Thoracic aorta (tissue), 2 donors: Measurements from ENCODE around the gene MDFI. TPM values are rescaled to one million over a fixed set of nuclear protein-coding genes. Genes with fewer than 3 reads are reported as not detected.
"Not testable (repeated sequence)": the region's sequence is repeated elsewhere in the genome, so short reads cannot be mapped to it uniquely, and the experiment has no call there.

Source experiments
- ATAC-seq: fragments of 150-250 bp; one replicate; pipeline ENCODE4 v1.8.0; 2017; ENCODE audit warnings: low read depth; ENCODE audit not compliant: insufficient number of reproducible peaks, low FRiP score
- DNase-seq: peaks from one replicate; pipeline ENCODE4 v3.0.0-alpha.2; 2020; ENCODE audit warnings: low spot score
- H3K27ac ChIP-seq, 2 donors: fragments of 200-600 bp; sonication (generic); 1 replicate in 1 of 2; 2 replicates in 1 of 2; pipeline ENCODE4 v1.5.1; 2016; ENCODE audit warnings: mild to moderate bottlenecking in 2 of 2, moderate library complexity in 2 of 2
- H3K27me3 ChIP-seq: fragments of 200-600 bp; sonication (generic); replicated peaks from 2 replicates; pipeline ENCODE4 v1.6.0; 2016; ENCODE audit warnings: mild to moderate bottlenecking; ENCODE audit not compliant: insufficient read depth
- H3K36me3 ChIP-seq: fragments of 200-600 bp; sonication (generic); one replicate; pipeline ENCODE4 v1.5.1; 2016
- H3K4me1 ChIP-seq, 2 donors: fragments of 200-600 bp; sonication (generic); 1 replicate in 1 of 2; 2 replicates in 1 of 2; pipeline versions ENCODE4 v1.5.1 to v1.6.0; 2016; ENCODE audit warnings: low read depth in 2 of 2, mild to moderate bottlenecking in 1 of 2; ENCODE audit not compliant: control insufficient read depth in 1 of 2
- H3K4me3 ChIP-seq: fragments of 200-600 bp; sonication (generic); 2 replicates; pipeline ENCODE4 v1.5.1; 2016; ENCODE audit warnings: mild to moderate bottlenecking
- H3K9me3 ChIP-seq: fragments of 200-600 bp; sonication (generic); 2 replicates; pipeline ENCODE4 v1.5.1; 2016
- CTCF ChIP-seq: fragments of 200-600 bp; sonication (generic); IDR thresholded peaks from one replicate; pipeline ENCODE4 v1.5.1; 2019; ENCODE audit warnings: antibody characterized with exemption
- total RNA-seq, 2 donors: library from RNA; depleted of rRNA; stranded (reverse); fragments of >200 nt; gene quantifications; one replicate each; pipeline versions ENCODE4 v1.1.0 to v1.2.3, GENCODE V29; 2016

Gene MDFI
- total RNA-seq, 2 donors from 2014 or later, result 5.1 to 10.3 TPM

- Histone ChIP-seq H3K27me3 (no peaks in the 10 kb centered on the region), H3K36me3 (no peaks in the 10 kb centered on the region), H3K4me3 (no peak overlapping the region), H3K27ac (no peak overlapping the region), H3K9me3 (no peaks in the 10 kb centered on the region), H3K4me1 (no peaks in the 10 kb centered on the region)
- DNase-seq, result no peak
- TF ChIP-seq CTCF, result no peak
- no peak for ATAC-seq
These were observed 29.7 kb upstream of the MDFI start for GRCh38 chr6:41608443-41609151.

DNA sequence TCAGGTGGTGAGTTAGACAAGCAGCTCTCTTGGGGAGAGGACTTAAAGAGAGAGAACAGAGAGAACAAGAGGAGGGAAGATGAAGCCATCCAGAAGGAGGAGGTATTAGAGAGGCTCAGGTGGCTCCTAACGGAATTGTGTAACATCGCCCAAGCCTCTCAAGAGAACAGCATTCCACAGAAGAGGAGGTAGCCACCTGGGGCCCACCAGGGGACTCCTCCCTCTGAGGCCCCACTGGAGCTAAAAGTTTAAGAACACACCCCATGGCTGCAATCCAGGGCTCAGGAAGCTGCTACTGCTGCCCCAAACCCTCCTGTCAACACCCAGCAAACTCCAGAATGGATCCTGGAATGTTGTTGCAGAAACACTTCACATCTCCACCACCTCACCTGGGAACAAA, 23.6 kb upstream of the MDFI start:
- no peak overlapping the region for H3K27ac ChIP-seq
- TF ChIP-seq CTCF, result no peak
- H3K4me3 ChIP-seq, result no peak overlapping the region
- H3K27me3 ChIP-seq, result no peaks in the 10 kb centered on the region
- DNase-seq (no peak), ATAC-seq (no peak)
- H3K36me3 ChIP-seq, result no peaks in the 10 kb centered on the region
- no peaks in the 10 kb centered on the region for H3K9me3 ChIP-seq
- H3K4me1 ChIP-seq, result no peaks in the 10 kb centered on the region

DNA sequence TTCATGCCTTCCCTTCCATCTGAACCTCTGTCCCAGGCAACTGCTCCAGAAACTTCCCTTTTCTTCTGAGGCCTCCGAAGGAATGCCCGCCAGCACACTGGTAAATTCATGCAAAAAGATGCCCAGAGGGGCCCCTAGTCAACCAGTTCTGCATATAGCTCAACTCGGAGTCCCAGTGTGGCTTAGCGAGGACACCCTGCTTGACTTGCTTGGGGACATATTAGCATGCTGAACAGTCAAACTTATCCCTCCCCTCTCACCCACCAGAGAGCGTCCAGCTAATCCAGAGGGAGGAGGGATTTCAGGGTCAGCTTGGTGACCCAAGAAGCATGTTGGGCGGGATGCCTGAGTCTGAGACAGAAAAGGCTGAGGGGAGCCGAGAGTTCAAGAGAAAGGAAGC, 23.0 kb upstream of the MDFI start:
- no peak overlapping the region for H3K27ac ChIP-seq
- TF ChIP-seq CTCF, result no peak
- no peak overlapping the region for H3K4me3 ChIP-seq
- DNase-seq (no peak), ATAC-seq (no peak)
- no peaks in the 10 kb centered on the region for H3K9me3 ChIP-seq
- H3K27me3 ChIP-seq, result no peaks in the 10 kb centered on the region
- no peaks in the 10 kb centered on the region for H3K36me3 ChIP-seq
- no peaks in the 10 kb centered on the region for H3K4me1 ChIP-seq

DNA sequence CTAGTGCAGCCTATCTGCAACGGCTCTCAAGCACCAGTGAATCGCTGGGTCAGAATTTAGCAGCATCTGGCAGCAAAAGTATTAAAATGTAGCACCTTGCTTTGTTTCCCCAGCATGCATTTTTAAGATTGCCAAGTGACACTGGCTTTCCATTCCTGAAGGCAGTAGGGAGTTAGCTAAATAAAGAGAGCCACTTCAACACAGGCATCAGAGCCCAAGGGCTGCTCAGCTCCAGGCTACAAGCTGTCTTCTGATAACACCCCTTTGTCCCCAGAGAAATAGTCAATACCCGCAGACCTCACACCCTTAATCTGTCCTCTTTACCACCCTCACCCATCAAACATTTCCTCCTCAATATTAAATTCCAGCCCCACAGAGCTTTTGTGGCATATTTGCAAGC, 19.7 kb upstream of the MDFI start:
- DNase-seq (no peak), ATAC-seq (no peak)
- no peak for TF ChIP-seq CTCF
- Histone ChIP-seq H3K27me3 (no peaks in the 10 kb centered on the region), H3K27ac (no peak overlapping the region), H3K4me1 (no peaks in the 10 kb centered on the region), H3K36me3 (no peaks in the 10 kb centered on the region), H3K9me3 (peaks cover 5% of the 10 kb centered on the region), H3K4me3 (no peak overlapping the region)

DNA sequence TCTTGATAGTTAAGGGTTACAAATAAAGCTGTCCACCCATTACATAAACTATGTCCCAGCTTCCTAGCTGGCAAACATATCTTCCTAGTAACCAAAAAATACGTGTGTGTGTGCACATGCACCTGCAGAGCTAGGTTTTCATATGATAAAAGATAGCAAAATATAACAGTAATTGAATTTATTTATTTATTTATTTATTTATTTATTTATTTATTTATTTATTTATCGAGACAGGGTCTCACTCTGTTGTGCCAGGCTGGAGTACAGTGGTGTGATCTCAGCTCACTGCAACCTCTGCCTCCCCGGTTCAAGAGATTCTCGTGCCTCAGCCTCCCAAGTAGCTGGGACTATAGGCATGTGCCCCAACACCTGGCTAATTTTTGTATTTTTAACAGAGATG, 19.1 kb upstream of the MDFI start:
- not testable (repeated sequence) for H3K4me1 ChIP-seq, H3K36me3 ChIP-seq, H3K9me3 ChIP-seq, ATAC-seq, H3K27me3 ChIP-seq, DNase-seq, H3K4me3 ChIP-seq, H3K27ac ChIP-seq

- no peak overlapping the region for H3K4me3 ChIP-seq
- H3K4me1 ChIP-seq, result no peaks in the 10 kb centered on the region
- no peaks in the 10 kb centered on the region for H3K27me3 ChIP-seq
- no peaks in the 10 kb centered on the region for H3K36me3 ChIP-seq
- H3K27ac ChIP-seq, result no peak overlapping the region
- no peak for TF ChIP-seq CTCF
- H3K9me3 ChIP-seq, result peaks cover 5% of the 10 kb centered on the region
- no peak for DNase-seq
- ATAC-seq, result no peak
These were observed 16.9 kb upstream of the MDFI start for GRCh38 chr6:41621367-41621766.
